Large intestine (tissue), 12 donors: Measurements from ENCODE around the gene RPP40. TPM values are rescaled to one million over a fixed set of nuclear protein-coding genes. Genes with fewer than 3 reads are reported as not detected.

Source experiments
- DNase-seq, 2 donors: peaks; one replicate each; pipeline versions ENCODE4 v3.0.0 to v3.0.0-alpha.2; 2013
- H3K27ac ChIP-seq: one replicate; pipeline ENCODE4 v1.5.1; 2013; ENCODE audit warnings: low read length
- H3K27me3 ChIP-seq: 2 replicates; pipeline ENCODE4 v1.6.1; 2013; ENCODE audit warnings: low read length; ENCODE audit not compliant: control insufficient read depth, insufficient read depth
- H3K36me3 ChIP-seq: 2 replicates; pipeline ENCODE4 v1.6.1; 2013; ENCODE audit warnings: low read length; ENCODE audit not compliant: control insufficient read depth, insufficient read depth
- H3K4me1 ChIP-seq: one replicate; pipeline ENCODE4 v1.6.1; 2013; ENCODE audit warnings: low read length; ENCODE audit not compliant: control insufficient read depth, insufficient read depth
- H3K4me3 ChIP-seq: one replicate; pipeline ENCODE4 v1.5.1; 2013; ENCODE audit warnings: low read length
- H3K9me3 ChIP-seq: one replicate; pipeline ENCODE4 v1.6.1; 2013; ENCODE audit warnings: mild to moderate bottlenecking, low read depth, low read length, moderate library complexity; ENCODE audit not compliant: control insufficient read depth
- WGBS: methylation state at CpG from one replicate; pipeline ENCODE4 v1.1.5; 2013; ENCODE audit warnings: low lambda C conversion rate; ENCODE audit not compliant: insufficient coverage; 5-methylcytosine and 5-hydroxymethylcytosine counted together
- long read RNA-seq, 11 donors: transcript quantifications; one replicate each; lab custom pipeline, GENCODE V29; 2026
- polyA plus RNA-seq: library from polyadenylated mRNA; unstranded; fragments of 120-200 nt; gene quantifications from one replicate; pipeline ENCODE4 v1.2.1, GENCODE V29; 2013

The RPP40 gene
- 12.2 TPM for polyA plus RNA-seq
- long read RNA-seq, donor 1, partial matches to known transcripts = 0 of 2 reads
- long read RNA-seq, donor 1, other reads (novel, unspliced or antisense) = 0 of 2 reads
- long read RNA-seq, donor 2, partial matches to known transcripts = 0 of 3 reads
- long read RNA-seq, donor 2, other reads (novel, unspliced or antisense) = 0 of 3 reads
- long read RNA-seq, donor 3, transcript RPP40-202 (8 exons, 1,483 nt) = major isoform, 9 of 11 reads
- long read RNA-seq, donor 3, partial matches to known transcripts = 0 of 11 reads
- long read RNA-seq, donor 3, other reads (novel, unspliced or antisense) = 0 of 11 reads
- long read RNA-seq, donor 4 = 0 reads
- long read RNA-seq, donor 5, partial matches to known transcripts = 0 of 5 reads
- long read RNA-seq, donor 5, other reads (novel, unspliced or antisense) = 0 of 5 reads
- long read RNA-seq, donor 6, partial matches to known transcripts = 0 of 2 reads
- long read RNA-seq, donor 6, other reads (novel, unspliced or antisense) = 0 of 2 reads
- long read RNA-seq, donor 7, partial matches to known transcripts = 0 of 3 reads
- long read RNA-seq, donor 7, other reads (novel, unspliced or antisense) = 0 of 3 reads
- long read RNA-seq, donor 8, partial matches to known transcripts = 0 of 2 reads
- long read RNA-seq, donor 8, other reads (novel, unspliced or antisense) = 0 of 2 reads
- long read RNA-seq, donor 9, partial matches to known transcripts = 0 of 5 reads
- long read RNA-seq, donor 9, other reads (novel, unspliced or antisense) = 0 of 5 reads
- long read RNA-seq, donor 10, partial matches to known transcripts = 0 of 2 reads
- long read RNA-seq, donor 10, other reads (novel, unspliced or antisense) = 0 of 2 reads
- long read RNA-seq, donor 11, transcript RPP40-202 (8 exons, 1,483 nt) = major isoform, 5 of 6 reads
- long read RNA-seq, donor 11, partial matches to known transcripts = 0 of 6 reads
- long read RNA-seq, donor 11, other reads (novel, unspliced or antisense) = 0 of 6 reads

- peak; percentile 95 to 98 for DNase-seq
- H3K27ac ChIP-seq = peak within 1 kb of the TSS; percentile 82
- H3K36me3 ChIP-seq = peaks cover 10% of the 10 kb centered on the region
- WGBS = no CpG with 5 or more reads among the region's 64 CpGs
- H3K4me3 ChIP-seq = peak within 1 kb of the TSS; percentile 88
- H3K9me3 ChIP-seq = no peaks in the 10 kb centered on the region
- H3K4me1 ChIP-seq = peaks cover 6% of the 10 kb centered on the region
- H3K27me3 ChIP-seq = no peaks in the 10 kb centered on the region
These were observed at the start of gene RPP40 for GRCh38 chr6:5003604-5004372. Gene RPP40 (minus strand): TSS chr6:5004037. CDS start chr6:5004002, 35 bp downstream.

- Histone ChIP-seq H3K4me3 (no peak overlapping the region), H3K9me3 (peaks cover 7% of the 10 kb centered on the region), H3K27me3 (no peaks in the 10 kb centered on the region), H3K4me1 (peaks cover 2% of the 10 kb centered on the region), H3K36me3 (no peaks in the 10 kb centered on the region), H3K27ac (no peak overlapping the region)
- no peak for DNase-seq
These were observed 49.2 kb upstream of the RPP40 start for GRCh38 chr6:5053038-5053437.

GRCh38 chr6:5051394-5051793, 47.6 kb upstream of the RPP40 start:
- Histone ChIP-seq H3K27ac (no peak overlapping the region), H3K36me3 (no peaks in the 10 kb centered on the region), H3K4me3 (no peak overlapping the region), H3K4me1 (peaks cover 2% of the 10 kb centered on the region), H3K9me3 (peaks cover 7% of the 10 kb centered on the region), H3K27me3 (no peaks in the 10 kb centered on the region)
- DNase-seq = no peak
- no CpG with 5 or more reads among the region's 1 CpG for WGBS

- H3K27ac ChIP-seq = no peak overlapping the region
- DNase-seq = no peak
- no peaks in the 10 kb centered on the region for H3K27me3 ChIP-seq
- WGBS = no CpG with 5 or more reads among the region's 2 CpGs
- peaks cover 2% of the 10 kb centered on the region for H3K4me1 ChIP-seq
- no peaks in the 10 kb centered on the region for H3K36me3 ChIP-seq
- peaks cover 7% of the 10 kb centered on the region for H3K9me3 ChIP-seq
- no peak overlapping the region for H3K4me3 ChIP-seq
These were observed 46.2 kb upstream of the RPP40 start for GRCh38 chr6:5050009-5050408.

- H3K36me3 ChIP-seq = no peaks in the 10 kb centered on the region
- no peak for DNase-seq
- H3K9me3 ChIP-seq = peaks cover 2% of the 10 kb centered on the region
- H3K4me3 ChIP-seq = no peak overlapping the region
- no CpG with 5 or more reads among the region's 9 CpGs for WGBS
- no peak overlapping the region for H3K27ac ChIP-seq
- H3K4me1 ChIP-seq = no peaks in the 10 kb centered on the region
- H3K27me3 ChIP-seq = no peaks in the 10 kb centered on the region
These were observed 42.6 kb upstream of the RPP40 start for GRCh38 chr6:5046430-5046829.

- WGBS = 78% methylated on average over 5 of the region's 8 CpGs
- Histone ChIP-seq H3K4me3 (no peak overlapping the region), H3K4me1 (no peaks in the 10 kb centered on the region), H3K36me3 (no peaks in the 10 kb centered on the region), H3K27ac (no peak overlapping the region), H3K9me3 (no peaks in the 10 kb centered on the region), H3K27me3 (no peaks in the 10 kb centered on the region)
- DNase-seq = no peak
These were observed 41.6 kb upstream of the RPP40 start for GRCh38 chr6:5045416-5045815.

- no peak overlapping the region for H3K27ac ChIP-seq
- no peaks in the 10 kb centered on the region for H3K36me3 ChIP-seq
- H3K27me3 ChIP-seq = no peaks in the 10 kb centered on the region
- no peak overlapping the region for H3K4me3 ChIP-seq
- H3K9me3 ChIP-seq = no peaks in the 10 kb centered on the region
- H3K4me1 ChIP-seq = no peaks in the 10 kb centered on the region
- no peak for DNase-seq
- WGBS = no CpG with 5 or more reads among the region's 3 CpGs
These were observed 41.0 kb upstream of the RPP40 start for GRCh38 chr6:5044866-5045265.

- no peaks in the 10 kb centered on the region for H3K27me3 ChIP-seq
- no peaks in the 10 kb centered on the region for H3K4me1 ChIP-seq
- no peaks in the 10 kb centered on the region for H3K36me3 ChIP-seq
- no peaks in the 10 kb centered on the region for H3K9me3 ChIP-seq
- no peak overlapping the region for H3K4me3 ChIP-seq
- WGBS = 80% methylated on average over 1 of the region's 3 CpGs
- DNase-seq = no peak
- no peak overlapping the region for H3K27ac ChIP-seq
These were observed 38.6 kb upstream of the RPP40 start for GRCh38 chr6:5042436-5042835.

- no peaks in the 10 kb centered on the region for H3K9me3 ChIP-seq
- no peaks in the 10 kb centered on the region for H3K36me3 ChIP-seq
- H3K27me3 ChIP-seq = no peaks in the 10 kb centered on the region
- 0% methylated on average over 1 of the region's 2 CpGs for WGBS
- no peak overlapping the region for H3K4me3 ChIP-seq
- no peaks in the 10 kb centered on the region for H3K4me1 ChIP-seq
- no peak for DNase-seq
- H3K27ac ChIP-seq = no peak overlapping the region
These were observed 38.1 kb upstream of the RPP40 start for GRCh38 chr6:5041955-5042354.

- DNase-seq = peak; percentile 44 to 56
These were observed 32.4 kb upstream of the RPP40 start for GRCh38 chr6:5036269-5036668.

More at GRCh38 chr6:5036269-5036668, 32.4 kb upstream of the RPP40 start:
- Histone ChIP-seq H3K27me3 (no peaks in the 10 kb centered on the region), H3K27ac (no peak overlapping the region), H3K9me3 (no peaks in the 10 kb centered on the region), H3K4me1 (no peaks in the 10 kb centered on the region), H3K36me3 (no peaks in the 10 kb centered on the region), H3K4me3 (no peak overlapping the region)
- WGBS = 23% methylated on average over 3 of the region's 8 CpGs
